LHCN-M2 (cell line): ENCODE data around the gene PSMC3. TPM values are rescaled to one million over a fixed set of nuclear protein-coding genes. Genes with fewer than 3 reads are reported as not detected.

ENCODE experiments used
- DNase-seq: peaks from one replicate; pipeline ENCODE4 v3.0.0-alpha.2; 2012; ENCODE audit warnings: low read depth
- total RNA-seq: library from RNA; depleted of rRNA; stranded (reverse); fragments of >200 nt; gene quantifications from 2 replicates; pipeline ENCODE4 v1.2.3, GENCODE V29; 2014

The PSMC3 gene
- total RNA-seq, 1 experiment from 2014 or later: 268 TPM

DNA sequence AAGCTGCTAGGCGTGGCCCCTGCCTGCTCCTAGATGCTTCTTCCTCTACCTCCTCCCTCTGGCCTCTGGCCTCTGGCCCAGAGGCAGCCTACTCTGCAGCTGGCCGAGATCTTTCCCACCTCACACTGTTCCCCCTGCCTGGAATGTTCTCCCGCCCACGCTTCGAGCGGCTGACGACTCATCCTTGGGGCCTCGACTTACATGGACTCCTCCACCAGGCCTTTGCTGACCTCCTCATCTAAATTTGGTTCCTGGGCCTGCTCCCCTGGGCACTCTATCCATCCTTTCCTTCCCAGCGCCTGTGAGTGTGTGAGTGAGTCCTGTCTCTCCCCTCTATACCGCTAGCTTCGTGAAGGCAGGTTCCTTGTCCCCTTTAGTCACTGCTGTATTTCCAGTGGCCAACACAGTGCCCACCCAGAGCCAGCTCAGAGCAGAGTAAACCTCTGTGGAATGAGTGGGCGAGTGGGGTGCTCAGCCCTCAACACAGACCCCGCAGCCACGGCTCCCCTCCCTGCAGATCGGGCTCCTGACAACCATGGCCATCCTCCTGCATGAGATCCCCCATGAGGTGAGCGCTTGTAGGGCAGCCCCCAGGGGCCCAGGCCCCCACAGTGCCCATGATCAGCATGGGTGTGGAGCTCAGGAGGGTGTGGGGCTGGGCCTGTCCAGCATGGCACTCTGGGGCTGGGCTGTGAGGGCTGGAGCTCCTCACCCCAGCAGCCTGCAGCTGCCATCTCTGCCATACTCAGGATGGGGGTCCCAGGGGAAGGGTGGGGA lies 12.1 kb downstream of the PSMC3 start:
- peak; percentile 91 for DNase-seq

DNA sequence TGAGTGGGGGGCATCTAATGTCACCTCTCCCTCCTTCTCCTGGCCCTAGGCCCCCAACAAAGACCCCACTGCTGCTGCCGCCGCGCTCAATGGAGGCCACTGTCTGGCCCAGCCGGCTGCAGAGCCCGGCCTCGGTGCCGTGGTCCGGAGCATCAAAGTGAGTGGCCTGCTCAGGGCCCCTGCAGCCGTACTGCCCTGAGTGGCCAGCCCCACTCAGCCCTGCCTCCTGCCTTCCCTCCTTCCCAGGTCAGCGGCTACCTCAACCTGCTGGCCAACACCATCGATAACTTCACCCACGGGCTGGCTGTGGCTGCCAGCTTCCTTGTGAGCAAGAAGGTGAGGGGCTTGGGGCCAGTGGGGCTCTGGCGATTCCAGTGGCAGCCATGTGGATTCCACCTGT lies 12.9 kb downstream of the PSMC3 start:
- no peak for DNase-seq

DNA sequence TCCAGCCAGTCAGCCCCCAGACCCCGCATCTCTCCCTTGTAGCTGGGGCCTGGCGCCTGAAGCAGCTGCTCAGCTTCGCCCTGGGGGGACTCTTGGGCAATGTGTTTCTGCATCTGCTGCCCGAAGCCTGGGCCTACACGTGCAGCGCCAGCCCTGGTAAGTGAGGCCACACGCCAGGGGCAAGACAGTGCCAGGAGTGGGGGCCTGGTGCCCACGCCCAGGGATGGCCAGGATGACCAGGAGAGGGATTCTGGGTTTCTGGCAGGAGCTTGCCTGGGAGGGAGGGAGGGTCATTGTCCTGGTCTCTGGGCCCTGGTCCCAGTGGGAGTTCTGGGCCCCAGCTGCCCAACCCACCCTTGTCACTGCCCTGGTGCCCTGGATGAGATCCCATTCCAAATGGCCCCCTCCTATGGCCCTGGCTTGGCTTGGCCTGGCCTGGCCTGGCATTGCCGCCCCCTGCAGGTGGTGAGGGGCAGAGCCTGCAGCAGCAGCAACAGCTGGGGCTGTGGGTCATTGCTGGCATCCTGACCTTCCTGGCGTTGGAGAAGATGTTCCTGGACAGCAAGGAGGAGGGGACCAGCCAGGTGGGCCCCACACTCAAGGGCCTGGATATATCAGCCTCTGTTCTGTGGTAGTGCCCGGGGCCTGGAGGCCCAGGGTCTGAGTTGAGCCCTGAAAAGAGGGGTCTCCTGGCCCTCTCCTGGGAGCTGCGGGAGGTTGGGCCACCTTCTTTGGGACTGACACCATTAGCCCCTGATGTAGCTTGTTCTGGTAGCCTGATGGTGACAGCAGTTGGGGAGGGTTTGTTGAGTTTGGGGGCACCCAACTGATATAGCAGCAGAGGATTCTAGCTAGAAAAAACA lies 14.1 kb downstream of the PSMC3 start:
- DNase-seq: peak; percentile 71

DNA sequence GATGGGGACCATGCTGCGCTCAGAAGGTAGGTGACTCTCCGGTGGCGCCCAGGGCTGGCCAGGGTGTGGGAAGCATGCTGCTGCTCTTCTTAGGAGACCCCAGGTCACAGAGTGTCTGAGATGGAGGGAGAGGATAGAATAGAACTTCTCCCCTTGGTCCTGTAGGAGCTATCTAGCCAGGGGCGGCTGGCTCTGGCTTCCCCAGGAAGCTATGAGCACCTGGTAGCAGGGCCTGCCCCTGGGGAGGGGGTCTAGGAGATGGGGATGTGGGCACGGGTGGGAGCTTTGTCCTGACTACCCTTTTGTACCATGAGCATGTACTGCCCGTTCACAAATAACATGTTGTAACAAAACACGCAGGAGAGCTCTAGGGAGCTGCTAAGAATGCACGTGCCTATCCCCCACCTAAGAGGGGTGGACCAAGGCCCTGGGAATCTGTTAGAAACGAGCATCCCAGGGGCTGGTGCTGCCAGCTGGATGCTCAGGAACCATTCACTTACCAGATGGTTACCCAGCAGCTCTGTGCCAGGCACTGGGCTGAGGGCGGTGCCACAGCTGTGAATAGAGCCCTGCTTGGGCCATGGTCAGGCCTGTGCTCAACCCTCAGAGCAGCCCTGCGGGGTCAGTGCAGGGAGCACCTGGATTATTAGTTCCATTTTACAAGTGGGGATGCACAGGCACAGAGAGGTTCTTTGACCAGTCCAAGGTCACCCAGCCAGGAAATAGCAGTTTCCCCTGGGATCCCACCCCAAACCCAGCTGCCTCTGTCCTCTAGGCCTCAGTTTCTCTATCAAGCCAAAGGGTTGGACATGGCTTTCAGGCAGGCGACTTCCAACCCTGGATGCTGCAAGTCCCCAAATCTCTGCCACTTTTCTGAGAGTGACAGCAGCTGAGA lies 15.6 kb downstream of the PSMC3 start:
- DNase-seq: no peak

DNA sequence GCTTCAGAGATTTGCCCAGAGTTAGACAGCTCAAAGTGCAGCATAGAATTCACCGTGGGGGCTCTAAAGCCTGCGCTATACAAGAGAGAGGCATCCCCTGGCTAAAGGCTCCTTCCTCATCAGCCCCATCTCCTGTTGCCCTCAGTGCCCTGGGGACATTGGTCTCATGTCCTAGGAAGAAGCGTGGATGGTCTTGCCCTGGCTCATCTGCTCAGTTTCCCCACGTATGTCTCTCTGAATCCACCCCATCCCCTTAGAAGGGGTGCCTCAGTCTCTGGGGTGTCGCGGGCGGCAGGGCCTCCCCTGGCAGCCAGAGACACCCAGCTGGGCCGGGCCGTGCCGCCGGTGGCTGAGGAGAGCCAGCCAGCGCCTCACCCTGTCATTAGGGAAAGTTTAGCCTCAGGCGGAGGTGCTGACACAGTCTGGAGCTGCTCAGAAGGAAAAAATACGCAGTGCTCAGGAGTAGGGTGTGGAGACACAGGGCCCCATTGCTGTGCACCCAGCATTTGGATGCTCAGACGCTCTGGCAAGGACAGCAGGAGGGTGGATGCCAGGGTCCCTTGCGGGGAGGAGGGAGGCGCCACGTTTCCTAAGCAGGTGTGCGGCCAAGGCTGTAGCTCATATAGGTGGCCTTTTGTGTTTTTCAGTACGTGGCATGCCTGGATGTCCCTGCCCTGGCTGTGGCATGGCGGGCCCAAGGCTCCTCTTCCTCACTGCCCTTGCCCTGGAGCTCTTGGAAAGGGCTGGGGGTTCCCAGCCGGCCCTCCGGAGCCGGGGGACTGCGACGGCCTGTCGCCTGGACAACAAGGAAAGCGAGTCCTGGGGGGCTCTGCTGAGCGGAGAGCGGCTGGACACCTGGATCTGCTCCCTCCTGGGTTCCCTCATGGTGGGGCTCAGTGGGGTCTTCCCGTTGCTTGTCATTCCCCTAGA lies 16.5 kb downstream of the PSMC3 start:
- no peak for DNase-seq

DNA sequence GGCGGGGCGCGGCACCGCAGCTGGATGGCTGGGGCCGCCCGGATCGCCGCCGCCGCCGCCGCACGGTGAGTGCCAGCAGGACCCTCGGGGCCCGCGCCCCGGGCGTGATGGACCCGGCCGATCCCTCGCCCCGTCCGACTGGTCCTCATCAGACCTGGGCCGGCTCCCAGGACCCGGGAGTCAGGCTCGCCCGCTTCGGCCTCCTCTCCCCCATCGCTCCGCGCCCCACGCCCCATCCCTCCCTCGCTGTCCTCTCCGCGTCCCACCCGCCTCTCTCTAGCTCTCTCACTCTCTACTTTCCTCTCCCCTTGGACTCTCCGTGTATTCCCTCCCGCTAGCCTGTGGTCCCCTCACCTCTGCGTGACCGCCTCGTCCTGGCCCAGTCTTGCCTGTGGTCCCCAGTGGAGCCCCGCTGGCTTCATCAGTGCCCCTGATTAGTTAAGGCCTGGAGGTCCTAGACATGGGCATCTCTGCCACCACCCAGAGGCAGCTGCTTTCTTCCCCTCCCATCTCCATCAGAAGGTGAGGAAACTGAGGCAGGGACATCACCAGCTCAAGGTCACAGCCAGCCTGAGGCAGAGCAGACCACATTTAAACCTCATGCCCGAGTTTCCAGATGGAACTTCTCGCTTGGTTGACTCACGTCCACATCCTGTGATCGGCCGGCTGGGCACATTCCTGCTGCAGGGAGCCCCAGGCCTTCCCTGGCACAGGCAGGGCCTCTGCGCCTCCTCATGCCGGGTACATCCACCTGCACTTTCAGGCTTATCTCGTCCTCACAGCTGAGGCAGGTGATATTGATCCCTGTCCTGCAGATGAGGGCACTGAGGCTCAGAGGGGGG lies 17.4 kb downstream of the PSMC3 start:
- DNase-seq: peak; percentile 81

DNA sequence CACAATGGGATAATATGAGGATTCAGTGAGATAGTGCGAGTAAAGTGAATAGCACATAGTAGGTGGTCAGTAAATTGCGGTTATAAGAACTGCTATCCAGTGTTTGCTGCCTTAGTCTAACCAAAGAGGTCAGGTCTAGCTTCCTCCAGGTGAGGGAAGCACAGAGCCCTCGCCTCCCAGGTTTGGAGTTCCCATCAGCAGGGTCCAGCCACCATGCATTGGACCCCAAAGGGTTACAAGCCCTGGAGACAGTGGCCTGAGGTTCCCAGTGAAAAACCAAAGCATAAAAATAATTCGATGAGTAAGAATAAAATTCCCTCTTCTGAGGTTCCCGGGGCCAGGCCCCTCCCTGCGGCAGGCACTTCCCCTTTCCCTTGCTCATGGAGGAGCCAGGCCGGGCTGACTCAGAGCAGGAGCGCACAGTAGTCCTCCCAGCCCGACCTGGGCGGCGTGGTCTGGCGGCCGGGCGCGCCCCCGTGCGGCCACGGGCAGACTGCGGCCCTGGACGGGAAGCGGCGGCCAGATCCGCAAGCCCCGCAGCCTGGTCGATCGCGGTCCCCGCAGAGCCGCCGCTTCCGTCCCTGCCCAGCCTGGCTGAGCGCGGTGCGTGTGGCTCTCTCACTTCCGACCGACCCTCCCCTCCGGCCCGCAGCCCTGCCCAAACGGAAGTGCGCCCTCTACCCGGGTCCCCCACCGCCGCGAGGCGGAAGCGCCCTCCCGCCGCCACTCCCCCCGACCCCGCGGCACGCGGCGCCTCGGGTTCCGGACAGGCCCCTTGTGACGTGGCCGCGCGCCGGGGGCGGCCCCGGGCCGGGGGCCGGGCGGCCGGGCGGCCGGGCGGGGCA lies 18.3 kb downstream of the PSMC3 start, which contains the start of gene SLC39A13:
Gene SLC39A13, plus strand, starts transcription at position 845 of the 845 bp plus-strand sequence. CDS start 1,505 bp downstream, outside the sequence.
- DNase-seq: peak; percentile 95

DNA sequence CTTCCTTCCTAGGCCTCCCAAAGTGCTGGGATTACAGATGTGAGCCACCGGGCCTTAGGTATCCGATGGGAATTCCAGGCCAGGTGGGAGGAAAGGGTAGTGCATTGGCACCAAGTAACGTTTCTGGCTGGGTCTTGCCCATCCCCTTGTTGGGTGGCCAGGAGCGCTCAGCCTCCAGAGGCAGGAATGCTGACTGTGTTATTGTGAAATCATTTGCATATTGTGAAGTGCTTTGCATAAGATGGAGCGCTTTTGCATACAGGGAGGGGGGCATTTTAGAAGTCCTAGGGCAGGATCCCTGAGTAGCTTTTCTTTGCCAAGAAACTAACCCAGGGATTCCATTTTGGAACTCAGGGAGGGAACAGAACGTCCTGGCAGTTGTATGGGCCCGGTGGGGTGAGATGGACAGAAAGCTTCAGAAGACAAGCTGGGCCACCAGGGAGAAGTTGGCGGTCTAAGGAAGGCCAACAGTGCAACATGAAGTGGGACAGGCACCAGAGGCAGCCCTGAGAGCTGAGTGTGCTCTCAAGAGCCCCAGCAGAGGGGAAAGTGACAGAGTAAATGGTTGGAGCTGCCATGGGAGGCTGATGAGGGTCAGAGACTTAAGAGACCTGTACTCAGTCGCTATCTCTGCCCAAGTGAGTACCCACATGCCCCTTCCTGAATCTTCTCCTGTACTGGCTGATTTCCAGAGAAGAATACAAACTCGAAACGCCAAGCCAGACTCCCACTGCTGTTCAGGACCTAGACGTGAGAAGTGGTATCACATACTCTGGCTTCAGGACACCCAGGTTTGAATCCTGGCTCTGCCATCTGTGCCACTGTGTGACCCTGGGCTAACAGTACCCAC lies 19.1 kb downstream of the PSMC3 start:
- DNase-seq: no peak

DNA sequence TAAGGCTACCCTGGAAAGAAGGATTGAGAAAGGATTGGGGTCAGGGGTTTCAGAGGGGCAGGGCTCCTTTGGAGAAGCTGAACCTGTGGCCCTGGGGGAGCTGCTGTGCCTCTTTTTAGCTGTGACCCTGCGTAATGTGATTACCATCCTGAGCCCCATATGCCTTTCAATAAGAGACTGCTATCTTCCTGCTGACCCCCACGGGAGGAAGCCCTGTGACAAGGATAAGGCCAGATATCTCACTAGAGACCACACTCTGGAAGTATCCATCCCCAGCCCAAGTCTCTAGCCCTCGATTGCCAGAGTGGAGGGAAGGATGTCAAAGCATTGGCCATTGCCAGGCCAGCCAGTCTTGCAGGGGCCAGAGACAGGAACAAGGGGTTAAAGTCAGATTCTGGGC lies 22.7 kb downstream of the PSMC3 start:
- no peak for DNase-seq

DNA sequence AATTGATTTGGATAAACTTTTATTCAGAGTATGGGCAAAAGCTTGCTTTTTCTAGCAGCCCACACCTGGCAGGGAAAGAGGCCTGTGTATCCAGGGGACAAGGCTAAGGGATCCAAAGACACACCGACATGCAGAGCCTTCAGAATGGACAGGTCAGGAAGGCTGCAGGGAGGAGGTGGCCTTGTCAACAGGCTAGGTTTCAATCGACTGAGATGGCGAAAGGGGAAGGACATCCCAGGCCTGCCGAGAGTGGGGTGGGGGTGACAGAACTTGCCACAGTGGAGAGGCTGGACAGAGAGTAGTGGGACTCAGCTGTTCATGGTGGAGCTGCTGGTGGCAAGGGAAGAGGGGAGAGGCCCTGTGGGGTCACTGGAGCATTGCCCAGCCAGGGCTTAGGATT lies 23.1 kb downstream of the PSMC3 start:
- no peak for DNase-seq

DNA sequence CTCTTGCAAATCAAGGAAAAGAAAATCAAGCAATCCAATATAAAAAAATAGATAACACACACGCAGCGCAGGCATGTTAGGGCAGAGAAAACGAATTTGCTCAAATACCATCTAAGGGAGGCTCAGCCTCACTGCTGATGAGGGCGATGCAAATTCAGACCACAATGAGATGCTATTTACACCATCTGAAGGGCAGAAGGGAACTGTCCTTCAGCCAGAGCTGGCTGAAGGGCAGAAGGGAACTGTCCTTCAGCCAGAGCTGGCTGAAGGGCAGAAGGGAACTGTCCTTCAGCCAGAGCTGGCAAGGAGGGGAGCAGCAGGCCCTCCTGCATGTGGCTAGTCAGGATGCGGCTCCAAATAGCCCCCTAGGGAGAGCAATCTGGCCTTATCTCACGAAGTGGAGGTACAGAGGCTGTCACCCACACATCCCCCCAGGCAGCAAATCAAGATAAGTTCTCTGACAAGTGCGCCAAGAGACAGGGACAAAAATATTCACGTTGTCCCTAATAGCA lies 25.4 kb downstream of the PSMC3 start:
- DNase-seq: no peak

DNA sequence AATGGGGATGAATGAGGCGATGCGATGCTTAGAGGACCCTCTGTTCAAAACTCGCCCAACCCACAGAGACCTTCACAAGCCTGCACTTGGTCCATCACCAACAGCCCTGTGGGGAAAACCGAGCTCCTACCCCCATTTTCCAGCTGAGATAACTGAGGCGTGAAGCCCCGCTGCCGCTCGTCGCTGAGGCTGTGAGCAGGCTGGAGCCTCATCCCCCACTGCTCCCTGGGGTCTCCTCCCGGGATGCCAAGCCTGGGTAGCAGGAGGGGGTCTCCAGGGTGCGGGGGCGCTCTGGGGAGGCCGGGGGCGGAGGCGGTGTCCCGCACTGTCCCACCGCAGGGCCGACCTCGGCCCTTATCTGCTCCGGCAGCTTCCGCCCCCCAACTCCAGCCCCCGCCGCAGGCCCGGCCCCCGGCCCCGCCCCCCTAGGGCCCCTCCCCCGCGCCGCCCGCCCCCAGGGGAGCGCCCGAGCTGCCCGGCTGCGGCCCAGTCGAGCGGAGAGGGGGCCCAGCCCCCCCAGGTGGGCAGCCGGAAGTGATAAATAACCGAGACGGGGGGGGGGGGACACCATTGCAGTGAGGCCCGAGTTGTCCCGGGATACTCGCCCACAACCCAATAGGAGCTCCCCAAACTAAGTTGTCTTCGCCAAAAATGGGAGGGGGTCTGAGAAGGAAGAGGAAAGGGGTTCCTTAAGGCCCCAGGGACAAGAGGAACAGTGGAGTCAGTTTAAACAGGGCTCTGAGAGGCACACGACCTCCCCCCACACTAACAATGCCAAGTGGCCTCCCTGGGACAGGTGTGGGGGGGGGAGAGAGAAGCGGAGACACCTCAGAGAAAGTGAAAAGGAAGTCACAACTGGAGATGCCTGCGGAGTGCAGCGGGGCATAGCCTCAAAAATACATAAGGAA lies 26.1 kb downstream of the PSMC3 start:
- no peak for DNase-seq

DNA sequence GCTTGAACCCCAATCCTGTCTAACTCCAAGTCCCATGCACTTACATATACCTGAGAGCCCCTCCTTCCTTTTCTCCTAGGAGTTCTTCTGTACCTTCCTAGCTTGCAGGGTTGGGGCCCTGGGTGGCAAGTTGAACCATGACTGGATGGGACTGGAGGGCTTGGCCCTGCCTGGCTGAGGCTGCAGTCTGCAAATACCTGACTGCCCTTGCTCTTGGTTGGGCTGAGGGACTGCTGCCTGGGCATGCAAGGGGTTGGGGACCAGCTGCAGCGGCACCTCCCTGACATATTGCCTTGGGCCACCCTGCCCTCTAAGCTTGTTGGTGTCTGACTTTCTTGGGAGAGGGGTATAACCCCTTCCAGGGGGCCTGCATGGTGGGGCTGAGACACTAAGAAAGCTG lies 27.7 kb downstream of the PSMC3 start:
- DNase-seq: no peak

DNA sequence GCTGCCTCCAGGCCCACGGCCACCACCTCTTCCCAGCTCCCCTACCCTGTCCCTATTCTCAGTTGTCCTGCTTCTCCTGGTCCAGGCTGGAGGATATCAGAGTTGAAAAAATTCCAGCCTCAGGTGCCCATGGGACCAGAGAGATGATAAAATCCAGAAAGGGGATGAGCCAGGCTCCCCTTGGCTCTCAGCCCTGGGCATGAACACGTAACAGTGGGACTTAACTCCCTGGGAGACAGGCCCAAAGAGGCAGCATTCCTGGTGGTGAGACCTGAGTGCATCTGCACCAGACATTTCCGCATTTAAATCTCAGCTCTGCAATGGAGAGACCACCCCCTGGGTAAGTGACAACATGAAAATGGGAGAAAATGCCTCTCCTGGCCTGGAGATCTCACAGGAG lies 28.2 kb downstream of the PSMC3 start:
- DNase-seq: no peak

DNA sequence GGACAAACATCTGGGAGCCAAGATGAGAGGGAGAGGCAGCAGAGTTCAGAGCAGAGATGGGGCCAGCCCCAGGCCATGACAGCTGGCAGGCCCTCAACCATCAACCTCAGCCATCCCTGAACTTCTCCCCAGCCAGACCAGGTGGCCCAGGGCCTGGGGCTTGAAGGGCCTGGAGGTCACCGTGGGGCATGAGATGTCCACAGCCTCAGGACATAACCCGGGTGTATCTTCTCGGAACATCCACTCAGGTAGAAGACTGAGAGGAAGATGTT lies 30.3 kb downstream of the PSMC3 start:
- no peak for DNase-seq

DNA sequence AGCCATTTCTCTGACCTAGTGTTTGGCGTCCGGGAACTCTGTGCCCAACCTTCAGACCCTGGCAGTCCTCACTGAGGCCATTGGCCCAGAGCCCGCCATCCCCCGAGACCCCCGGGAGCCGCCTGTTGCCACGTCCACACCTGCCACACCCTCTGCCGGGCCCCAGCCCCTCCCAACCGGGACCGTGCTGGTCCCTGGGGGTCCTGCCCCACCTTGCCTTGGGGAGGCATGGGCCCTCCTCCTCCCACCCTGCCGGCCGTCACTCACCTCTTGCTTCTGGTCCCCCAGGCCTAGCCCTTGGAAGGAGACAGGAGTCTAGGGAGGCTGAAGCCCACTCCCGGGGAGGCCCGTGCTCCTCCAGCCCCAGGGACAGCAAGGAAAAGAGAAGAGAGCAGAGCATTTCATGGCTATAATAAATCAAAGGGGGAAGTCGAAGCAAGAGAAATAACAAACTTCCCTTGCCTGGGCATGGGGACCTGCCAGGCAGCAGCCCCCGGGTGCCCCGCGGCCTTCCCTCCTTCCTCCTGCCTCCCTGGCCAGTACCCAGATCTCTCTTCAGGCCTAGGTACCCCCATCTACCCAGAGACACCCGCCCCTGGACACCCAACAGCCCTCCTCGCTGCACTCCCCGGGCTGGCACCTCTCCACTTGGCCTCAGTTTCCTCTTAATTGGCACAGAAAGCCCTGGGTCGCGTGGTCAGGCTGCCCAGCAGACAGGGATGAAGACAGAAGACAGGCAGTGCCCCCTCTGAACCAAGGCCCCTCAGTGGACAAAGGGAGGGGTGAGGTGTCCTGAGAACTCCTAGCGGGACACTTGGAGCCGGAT lies 30.8 kb downstream of the PSMC3 start:
- DNase-seq: no peak
